ENCODE data around the gene SHTN1.

The SHTN1 gene

GRCh38 chr10:116870949-116871348 is 134.0 kb downstream of the SHTN1 start:
- DNase-seq (ENCODE audit: low spot score), result peak; percentile 74

DNA sequence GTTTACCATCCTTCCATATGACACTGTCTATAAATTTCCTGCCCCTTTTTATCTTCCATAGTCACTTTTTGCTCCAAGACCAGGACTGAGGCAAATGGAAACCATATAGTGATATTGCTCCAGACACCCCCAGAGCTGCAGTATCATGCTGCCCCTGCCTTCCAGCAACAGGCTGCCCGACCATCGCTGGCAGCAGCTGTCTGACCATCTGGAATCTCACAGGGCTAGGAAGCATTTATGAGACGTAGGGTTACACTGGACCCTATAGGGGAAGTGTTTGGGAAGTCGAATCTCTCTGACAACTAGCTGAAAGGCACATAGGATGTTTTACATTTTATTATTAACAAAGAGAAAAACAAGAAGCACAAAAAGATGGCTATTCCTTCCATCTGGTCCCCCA is 136.3 kb downstream of the SHTN1 start:
- no peak for DNase-seq (ENCODE audit: low spot score)

GRCh38 chr10:116868198-116868676 is 136.8 kb downstream of the SHTN1 start:
- no peak for DNase-seq (ENCODE audit: low spot score)

- peak; percentile 56 for DNase-seq (ENCODE audit: low spot score)
These were observed 137.9 kb downstream of the SHTN1 start for GRCh38 chr10:116866987-116867595.

DNA sequence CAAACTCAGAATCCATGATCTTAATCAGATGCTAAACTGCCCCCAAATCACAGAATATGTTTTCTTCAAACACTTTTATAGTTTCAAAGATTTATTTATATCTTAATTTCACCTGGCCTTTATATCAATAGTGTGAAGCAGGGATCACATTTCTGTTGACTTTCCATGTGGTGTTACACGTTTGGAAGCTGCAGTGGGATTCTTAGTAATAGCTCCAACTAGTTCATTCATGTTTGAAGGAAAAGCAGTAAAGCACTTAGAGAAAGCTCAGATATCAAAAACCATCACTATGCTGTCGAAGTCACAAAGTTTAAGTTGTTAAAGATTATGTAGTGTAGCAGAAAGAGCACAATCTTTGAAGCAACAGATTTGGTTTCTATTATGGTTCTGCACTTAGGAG is 138.9 kb downstream of the SHTN1 start:
- no peak for DNase-seq (ENCODE audit: low spot score)

- no peak for DNase-seq (ENCODE audit: low spot score)
These were observed 140.6 kb downstream of the SHTN1 start for GRCh38 chr10:116864436-116864835.

DNA sequence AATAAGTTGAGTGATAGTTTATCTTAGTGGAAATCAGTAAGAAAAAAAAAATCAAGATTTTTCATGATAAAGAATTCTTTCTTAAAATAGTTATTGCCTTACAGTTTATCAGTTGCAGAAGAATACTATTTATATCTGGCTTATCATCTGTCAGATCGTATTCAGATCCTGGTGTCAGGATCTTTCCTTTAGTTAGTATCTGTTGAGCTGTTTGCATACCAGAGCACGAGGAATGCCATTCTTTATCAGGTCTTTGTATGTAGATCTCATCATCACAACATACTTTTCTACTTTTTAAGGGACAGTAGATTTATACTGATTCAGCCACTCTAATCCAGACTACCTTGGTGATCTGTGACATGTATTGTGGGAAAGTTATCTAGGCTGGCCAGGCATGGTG is 143.2 kb downstream of the SHTN1 start:
- no peak for DNase-seq (ENCODE audit: low spot score)

DNA sequence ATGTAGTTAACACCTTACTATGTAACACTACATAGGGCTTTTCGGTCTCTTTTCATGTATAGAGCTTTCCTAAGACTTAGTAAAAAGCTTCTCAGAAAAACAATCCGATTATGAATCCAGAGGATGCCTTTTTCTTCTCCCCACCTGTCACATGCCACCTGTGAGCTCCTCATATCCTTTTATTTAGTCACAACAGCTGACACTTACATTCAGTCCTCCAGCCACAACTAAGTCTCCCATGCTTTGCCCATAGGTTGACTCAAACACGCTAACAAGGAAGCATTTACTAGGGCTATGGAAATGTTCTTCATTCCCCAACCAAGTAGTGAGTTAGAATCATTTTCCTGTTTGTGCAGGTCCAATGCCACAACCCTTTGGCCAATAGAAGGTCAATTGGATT is 147.8 kb downstream of the SHTN1 start:
- DNase-seq (ENCODE audit: low spot score), result no peak

DNA sequence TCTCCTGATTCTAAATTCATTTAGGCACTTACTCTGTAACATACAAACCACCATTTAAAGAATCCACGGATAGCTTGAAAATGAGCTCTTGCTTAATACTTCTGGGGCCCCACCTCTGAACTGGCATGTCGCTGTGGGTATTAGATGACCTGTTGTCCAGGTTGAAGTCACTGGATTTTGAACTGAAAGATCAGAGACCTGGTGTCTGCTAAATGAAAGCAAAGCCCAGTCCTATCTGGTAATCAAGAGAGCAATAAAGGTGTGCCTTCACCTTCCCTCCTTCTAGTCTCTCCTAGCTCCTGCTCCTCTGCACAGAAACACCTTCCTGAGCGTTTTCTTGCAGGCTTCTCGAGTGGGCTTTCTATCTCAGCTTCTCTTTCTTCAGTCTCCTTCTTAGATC is 151.3 kb downstream of the SHTN1 start:
- no peak for DNase-seq (ENCODE audit: low spot score)

GRCh38 chr10:116853287-116853686 is 151.7 kb downstream of the SHTN1 start:
- DNase-seq (ENCODE audit: low spot score), result no peak

- no peak for DNase-seq (ENCODE audit: low spot score)
These were observed 152.7 kb downstream of the SHTN1 start for GRCh38 chr10:116852246-116852645.

GRCh38 chr10:116850058-116850611 is 154.9 kb downstream of the SHTN1 start:
- DNase-seq (ENCODE audit: low spot score), result no peak

- peak; percentile 87 for DNase-seq (ENCODE audit: low spot score)
These were observed 155.5 kb downstream of the SHTN1 start, which contains the start of gene ENO4 for GRCh38 chr10:116849248-116850057. ENO4 (plus strand) TSS chr10:116849499; CDS start chr10:116849567, 68 bp downstream.

- DNase-seq (ENCODE audit: low spot score), result no peak
These were observed 156.1 kb downstream of the SHTN1 start for GRCh38 chr10:116848944-116849247.

GRCh38 chr10:116848032-116848943 is 156.7 kb downstream of the SHTN1 start:
- DNase-seq (ENCODE audit: low spot score), result peak; percentile 73

DNA sequence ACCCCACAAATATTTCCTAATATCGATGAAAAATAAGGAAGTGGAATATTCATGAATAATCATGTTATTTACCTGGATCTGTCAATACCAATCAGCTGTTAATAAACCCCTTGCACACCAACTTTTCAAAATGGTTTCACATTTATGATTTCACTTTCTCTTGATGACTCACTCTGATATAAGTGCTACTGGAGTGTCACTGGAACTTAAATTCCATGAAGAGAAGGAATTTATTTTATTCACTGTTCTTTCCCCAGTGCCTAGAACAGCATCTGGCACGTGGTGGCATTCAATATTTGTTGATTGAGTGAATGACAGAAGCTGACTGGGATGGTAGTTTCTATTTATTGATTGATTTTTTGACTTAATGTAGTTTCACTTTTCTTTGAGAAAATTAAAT is 159.2 kb downstream of the SHTN1 start:
- peak; percentile 31 for DNase-seq (ENCODE audit: low spot score)

GRCh38 chr10:116840389-116841075 is 164.5 kb downstream of the SHTN1 start:
- DNase-seq (ENCODE audit: low spot score), result no peak

- no peak for DNase-seq (ENCODE audit: low spot score)
These were observed 166.8 kb downstream of the SHTN1 start for GRCh38 chr10:116838143-116838725.

DNA sequence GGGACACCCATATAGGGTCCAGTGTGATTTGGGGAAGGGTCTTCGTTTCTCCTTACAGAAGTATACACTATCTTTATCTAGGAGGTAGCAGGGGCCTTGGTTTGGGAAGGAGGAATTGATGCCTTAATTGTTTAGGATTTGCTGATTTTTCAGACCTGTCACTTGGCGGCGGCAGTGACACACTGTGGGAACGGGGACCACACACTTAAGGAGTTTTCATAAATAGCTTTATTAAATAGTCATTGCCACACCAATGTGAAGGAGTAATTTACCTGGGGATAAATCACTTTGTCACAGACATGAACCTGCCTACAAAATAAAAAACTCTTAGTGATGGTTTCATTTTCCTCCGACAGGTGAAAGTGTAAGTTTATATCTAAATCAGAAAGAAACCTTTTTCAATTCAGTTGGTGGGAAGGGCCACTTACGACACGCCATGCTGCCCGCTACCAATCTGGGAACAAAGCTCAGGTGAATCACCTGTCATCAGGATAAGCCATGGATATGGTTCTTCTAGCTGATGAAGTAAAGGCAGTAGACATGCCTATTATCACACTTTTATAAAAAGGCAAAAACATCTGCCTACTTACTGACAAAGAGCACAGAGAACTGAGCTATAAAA is 168.0 kb downstream of the SHTN1 start:
- DNase-seq (ENCODE audit: low spot score), result no peak

- no peak for DNase-seq (ENCODE audit: low spot score)
These were observed 168.9 kb downstream of the SHTN1 start for GRCh38 chr10:116836083-116836482.

GRCh38 chr10:116835658-116836057 is 169.3 kb downstream of the SHTN1 start:
- DNase-seq (ENCODE audit: low spot score), result no peak
